ENCODE results near the gene GRB2.

GRB2 gene

GRCh38 chr17:75356260-75356937 lies 49.1 kb downstream of the GRB2 start:
- no peak for TF ChIP-seq CTCF (IDR thresholded peaks at IDR 0.05; ENCODE audit: unreplicated experiment in 3 of 3)
- Mint-ChIP-seq H3K9me3 (peaks cover 4% of the 10 kb centered on the region), H3K36me3 (ENCODE audit: low read depth) (peaks cover 19% of the 10 kb centered on the region), H3K27ac (no peak overlapping the region), H3K4me1 (peaks cover 34% of the 10 kb centered on the region), H3K27me3 (ENCODE audit: low read depth) (no peaks in the 10 kb centered on the region), H3K4me3 (no peak overlapping the region)

- peak overlapping the region in 1 of 3 experiments; percentile 41 for H3K27ac Mint-ChIP-seq
- peaks cover 19% of the 10 kb centered on the region for H3K36me3 Mint-ChIP-seq (ENCODE audit: low read depth)
- H3K4me1 Mint-ChIP-seq, result peaks cover 41% of the 10 kb centered on the region
- H3K9me3 Mint-ChIP-seq, result peaks cover 4% of the 10 kb centered on the region
- TF ChIP-seq CTCF (IDR thresholded peaks at IDR 0.05; ENCODE audit: unreplicated experiment in 3 of 3), result no peak
- H3K27me3 Mint-ChIP-seq (ENCODE audit: low read depth), result no peaks in the 10 kb centered on the region
- no peak overlapping the region for H3K4me3 Mint-ChIP-seq
These were observed 52.3 kb downstream of the GRB2 start for GRCh38 chr17:75353176-75353575.

GRCh38 chr17:75352079-75352569 lies 53.4 kb downstream of the GRB2 start:
- Mint-ChIP-seq H3K4me1 (peaks cover 52% of the 10 kb centered on the region), H3K36me3 (ENCODE audit: low read depth) (peaks cover 19% of the 10 kb centered on the region), H3K9me3 (peaks cover 4% of the 10 kb centered on the region), H3K4me3 (peak overlapping the region; percentile 10 to 43 (median 32)), H3K27me3 (ENCODE audit: low read depth) (no peaks in the 10 kb centered on the region), H3K27ac (peak overlapping the region; percentile 89 to 96 (median 95))
- no peak for TF ChIP-seq CTCF (IDR thresholded peaks at IDR 0.05; ENCODE audit: unreplicated experiment in 3 of 3)

GRCh38 chr17:75350706-75351105 lies 54.8 kb downstream of the GRB2 start:
- Mint-ChIP-seq H3K9me3 (peaks cover 4% of the 10 kb centered on the region), H3K4me3 (peak overlapping the region in 2 of 3 experiments; percentile 15 to 29), H3K27ac (peak overlapping the region; percentile 89 to 96 (median 95)), H3K36me3 (ENCODE audit: low read depth) (peaks cover 12% of the 10 kb centered on the region), H3K27me3 (ENCODE audit: low read depth) (no peaks in the 10 kb centered on the region), H3K4me1 (peaks cover 62% of the 10 kb centered on the region)
- no peak for TF ChIP-seq CTCF (IDR thresholded peaks at IDR 0.05; ENCODE audit: unreplicated experiment in 3 of 3)

GRCh38 chr17:75350029-75350428 lies 55.4 kb downstream of the GRB2 start:
- no peak for TF ChIP-seq CTCF (IDR thresholded peaks at IDR 0.05; ENCODE audit: unreplicated experiment in 3 of 3)
- Mint-ChIP-seq H3K9me3 (peaks cover under 1% of the 10 kb centered on the region), H3K27ac (peak overlapping the region; percentile 89 to 96 (median 95)), H3K27me3 (ENCODE audit: low read depth) (no peaks in the 10 kb centered on the region), H3K4me3 (peak overlapping the region in 1 of 3 experiments; percentile 31), H3K4me1 (peaks cover 65% of the 10 kb centered on the region), H3K36me3 (ENCODE audit: low read depth) (peaks cover 8% of the 10 kb centered on the region)

- peak overlapping the region; percentile 89 to 96 (median 95) for H3K27ac Mint-ChIP-seq
- no peak for TF ChIP-seq CTCF (IDR thresholded peaks at IDR 0.05; ENCODE audit: unreplicated experiment in 3 of 3)
- H3K4me3 Mint-ChIP-seq, result no peak overlapping the region
- H3K36me3 Mint-ChIP-seq (ENCODE audit: low read depth), result peaks cover 7% of the 10 kb centered on the region
- no peaks in the 10 kb centered on the region for H3K27me3 Mint-ChIP-seq (ENCODE audit: low read depth)
- no peaks in the 10 kb centered on the region for H3K9me3 Mint-ChIP-seq
- H3K4me1 Mint-ChIP-seq, result peaks cover 66% of the 10 kb centered on the region
These were observed 55.9 kb downstream of the GRB2 start for GRCh38 chr17:75349589-75349988.

Measured in nephron (organoid).